ENCODE measurements around the gene ACTR8.

Gene ACTR8

DNA sequence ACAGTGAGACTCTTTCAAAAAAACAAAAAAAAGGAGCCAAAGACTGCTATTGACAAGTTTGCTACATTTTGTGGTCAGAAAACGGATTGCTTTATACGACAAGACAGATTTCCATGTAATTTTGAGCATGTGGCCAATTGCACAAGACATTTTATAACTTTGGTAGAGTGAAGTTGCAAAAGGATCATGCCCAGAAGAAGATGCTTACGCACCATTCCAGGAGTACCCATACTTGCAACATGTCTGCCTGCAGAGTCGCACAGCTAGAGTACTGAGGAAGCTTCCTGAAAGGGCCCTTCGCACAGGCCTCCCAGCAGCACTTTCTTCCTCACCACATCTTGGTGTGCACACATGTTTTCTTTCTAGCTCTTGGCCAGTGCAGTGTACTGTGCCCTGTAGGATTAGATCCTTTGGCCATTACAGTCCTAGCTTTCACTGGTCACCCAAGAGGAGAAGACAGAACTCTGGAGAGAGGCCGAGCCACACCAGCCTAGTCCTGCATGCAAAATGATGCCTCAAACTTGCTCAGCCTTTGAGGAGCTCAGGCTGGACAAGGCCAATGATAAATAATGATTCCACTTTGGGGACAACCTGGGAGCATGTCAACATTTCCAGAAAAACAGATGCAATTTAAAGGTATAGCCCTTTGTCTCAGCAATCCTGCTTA lies 47.4 kb downstream of the ACTR8 start:
- H3K4me3 ChIP-seq (ENCODE audit: low read depth, low read length) = no peak overlapping the region
- no peak for TF ChIP-seq CTCF (IDR thresholded peaks at IDR 0.05; ENCODE audit: borderline replicate concordance, insufficient read depth, low read depth, low read length)

DNA sequence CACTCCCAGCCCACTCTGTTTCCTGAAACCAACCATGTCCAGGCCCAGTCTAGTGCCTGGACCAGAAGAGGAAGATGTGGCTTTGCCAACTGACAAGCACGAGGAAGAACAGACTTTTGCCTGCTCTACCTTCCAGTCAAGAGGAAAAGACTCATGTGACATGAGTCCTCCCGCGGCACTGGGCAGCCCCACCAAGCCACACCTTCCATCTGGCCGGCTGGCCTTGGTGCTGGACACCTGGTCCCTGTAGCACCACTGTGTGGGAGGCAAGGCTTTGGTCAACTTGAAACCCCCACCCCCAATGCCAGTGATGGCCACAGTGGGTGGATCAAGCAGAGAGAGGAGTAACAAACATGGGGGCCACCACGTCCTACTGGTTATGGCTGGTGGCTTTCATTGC lies 48.3 kb downstream of the ACTR8 start:
- no peak overlapping the region for H3K4me3 ChIP-seq (ENCODE audit: low read depth, low read length)
- no peak for TF ChIP-seq CTCF (IDR thresholded peaks at IDR 0.05; ENCODE audit: borderline replicate concordance, insufficient read depth, low read depth, low read length)

GRCh38 chr3:53833053-53833645 lies 48.8 kb downstream of the ACTR8 start:
- no peak for TF ChIP-seq CTCF (IDR thresholded peaks at IDR 0.05; ENCODE audit: borderline replicate concordance, insufficient read depth, low read depth, low read length)
- H3K4me3 ChIP-seq (ENCODE audit: low read depth, low read length) = no peak overlapping the region

GRCh38 chr3:53830944-53831343 lies 51.0 kb downstream of the ACTR8 start:
- no peak overlapping the region for H3K4me3 ChIP-seq (ENCODE audit: low read depth, low read length)
- TF ChIP-seq CTCF (IDR thresholded peaks at IDR 0.05; ENCODE audit: borderline replicate concordance, insufficient read depth, low read depth, low read length) = no peak

DNA sequence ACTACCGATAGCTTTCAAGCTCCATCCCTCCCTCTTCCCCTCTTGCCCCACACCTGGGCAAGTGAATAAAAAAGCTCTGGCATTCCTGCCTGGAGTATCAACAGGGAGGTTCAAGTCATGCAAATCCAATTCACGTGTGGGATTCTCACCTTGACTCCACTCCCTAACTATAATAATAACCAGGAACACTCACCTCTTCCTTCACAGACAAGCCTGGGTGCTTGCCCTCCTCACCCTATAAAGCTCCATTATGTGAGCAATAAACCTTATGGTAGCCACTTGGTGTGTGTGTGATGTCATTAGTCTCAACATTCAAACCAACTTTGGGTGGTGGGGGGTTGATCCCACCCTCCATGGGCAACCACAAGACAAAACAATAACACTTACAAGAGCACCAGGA lies 52.3 kb downstream of the ACTR8 start:
- no peak for TF ChIP-seq CTCF (IDR thresholded peaks at IDR 0.05; ENCODE audit: borderline replicate concordance, insufficient read depth, low read depth, low read length)
- H3K4me3 ChIP-seq (ENCODE audit: low read depth, low read length) = no peak overlapping the region

- no peak for TF ChIP-seq CTCF (IDR thresholded peaks at IDR 0.05; ENCODE audit: borderline replicate concordance, insufficient read depth, low read depth, low read length)
- H3K4me3 ChIP-seq (ENCODE audit: low read depth, low read length) = no peak overlapping the region
These were observed 53.4 kb downstream of the ACTR8 start for GRCh38 chr3:53828581-53828980.

- TF ChIP-seq CTCF (IDR thresholded peaks at IDR 0.05; ENCODE audit: borderline replicate concordance, insufficient read depth, low read depth, low read length) = no peak
These were observed 55.9 kb downstream of the ACTR8 start for GRCh38 chr3:53826048-53826447.

More at GRCh38 chr3:53826048-53826447, 55.9 kb downstream of the ACTR8 start:
- H3K4me3 ChIP-seq (ENCODE audit: low read depth, low read length) = no peak overlapping the region
